Measurements from ENCODE around the gene KLHL42. TPM values are rescaled to one million over a fixed set of nuclear protein-coding genes. Genes with fewer than 3 reads are reported as not detected.

The KLHL42 gene
- total and polyA plus RNA-seq, 2 experiments from 2014 or later = 7.6 to 33.2 TPM

DNA sequence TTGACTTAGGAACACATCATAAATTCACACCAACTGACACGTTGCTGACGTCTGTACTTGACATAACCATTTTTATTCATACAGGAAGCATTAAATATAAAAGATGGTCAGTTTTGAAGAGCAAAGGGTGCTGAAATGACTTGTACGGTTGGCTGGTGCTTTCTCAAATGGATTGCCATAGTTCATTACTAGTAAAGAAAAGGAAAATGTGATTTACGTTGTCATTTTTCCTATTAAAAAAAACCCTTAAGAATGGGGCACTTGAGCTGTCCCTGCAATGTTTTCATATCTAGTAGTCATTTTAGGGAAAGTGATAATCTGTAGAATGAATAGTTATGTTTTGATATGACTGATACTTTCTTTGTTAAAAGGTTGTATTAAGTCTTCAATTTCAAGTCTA lies 22.5 kb downstream of the KLHL42 start:
- H3F3A ChIP-seq (replicated peaks; ENCODE audit: low read depth) = no peaks in the 10 kb centered on the region
- H3K79me2 ChIP-seq (replicated peaks; ENCODE audit: insufficient read depth) = no peaks in the 10 kb centered on the region
- H3K27me3 ChIP-seq (ENCODE audit: insufficient read depth) = no peaks in the 10 kb centered on the region
- H3K27me3 Mint-ChIP-seq (ENCODE audit: insufficient read depth, low read depth, poor library complexity) = peaks cover 3% of the 10 kb centered on the region
- H4K20me1 ChIP-seq (replicated peaks; ENCODE audit: insufficient read depth) = no peaks in the 10 kb centered on the region; the same call in 1 of the 2 replicates
- peaks cover 17% of the 10 kb centered on the region for H3K36me3 Mint-ChIP-seq (ENCODE audit: low read depth)
- no peak overlapping the region for H3K4me2 ChIP-seq
- ATAC-seq (no peak), DNase-seq (ENCODE audit: low spot score) (no peak)
- no peak overlapping the region for H3K4me3 ChIP-seq
- peaks cover 5% of the 10 kb centered on the region; the same call in 2 of the 3 replicates for H3K4me1 Mint-ChIP-seq
- H3K27ac Mint-ChIP-seq = no peak overlapping the region
- no peak overlapping the region for H3K27ac ChIP-seq (ENCODE audit: low read depth)
- H3K4me1 ChIP-seq (ENCODE audit: insufficient read depth) = no peaks in the 10 kb centered on the region
- H3K9me3 Mint-ChIP-seq = no peaks in the 10 kb centered on the region
- no peak overlapping the region for H3K4me3 Mint-ChIP-seq
- no peak for TF ChIP-seq EZH2 (IDR thresholded peaks at IDR 0.05; ENCODE audit: low read depth, unreplicated experiment)
- no peak for TF ChIP-seq EZH2phosphoT487 (IDR thresholded peaks at IDR 0.05; ENCODE audit: unreplicated experiment)
- no peak for TF ChIP-seq CREB1 (CRISPR knock-in tag; IDR thresholded peaks at IDR 0.05; ENCODE audit: low read depth)
- TF ChIP-seq STAT1 (IDR thresholded peaks at IDR 0.05; ENCODE audit: unreplicated experiment) = no peak
- TF ChIP-seq, protein P1, sequence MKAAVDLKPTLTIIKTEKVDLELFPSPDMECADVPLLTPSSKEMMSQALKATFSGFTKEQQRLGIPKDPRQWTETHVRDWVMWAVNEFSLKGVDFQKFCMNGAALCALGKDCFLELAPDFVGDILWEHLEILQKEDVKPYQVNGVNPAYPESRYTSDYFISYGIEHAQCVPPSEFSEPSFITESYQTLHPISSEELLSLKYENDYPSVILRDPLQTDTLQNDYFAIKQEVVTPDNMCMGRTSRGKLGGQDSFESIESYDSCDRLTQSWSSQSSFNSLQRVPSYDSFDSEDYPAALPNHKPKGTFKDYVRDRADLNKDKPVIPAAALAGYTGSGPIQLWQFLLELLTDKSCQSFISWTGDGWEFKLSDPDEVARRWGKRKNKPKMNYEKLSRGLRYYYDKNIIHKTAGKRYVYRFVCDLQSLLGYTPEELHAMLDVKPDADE (IDR thresholded peaks at IDR 0.05) = no peak
- TF ChIP-seq, protein P2, sequence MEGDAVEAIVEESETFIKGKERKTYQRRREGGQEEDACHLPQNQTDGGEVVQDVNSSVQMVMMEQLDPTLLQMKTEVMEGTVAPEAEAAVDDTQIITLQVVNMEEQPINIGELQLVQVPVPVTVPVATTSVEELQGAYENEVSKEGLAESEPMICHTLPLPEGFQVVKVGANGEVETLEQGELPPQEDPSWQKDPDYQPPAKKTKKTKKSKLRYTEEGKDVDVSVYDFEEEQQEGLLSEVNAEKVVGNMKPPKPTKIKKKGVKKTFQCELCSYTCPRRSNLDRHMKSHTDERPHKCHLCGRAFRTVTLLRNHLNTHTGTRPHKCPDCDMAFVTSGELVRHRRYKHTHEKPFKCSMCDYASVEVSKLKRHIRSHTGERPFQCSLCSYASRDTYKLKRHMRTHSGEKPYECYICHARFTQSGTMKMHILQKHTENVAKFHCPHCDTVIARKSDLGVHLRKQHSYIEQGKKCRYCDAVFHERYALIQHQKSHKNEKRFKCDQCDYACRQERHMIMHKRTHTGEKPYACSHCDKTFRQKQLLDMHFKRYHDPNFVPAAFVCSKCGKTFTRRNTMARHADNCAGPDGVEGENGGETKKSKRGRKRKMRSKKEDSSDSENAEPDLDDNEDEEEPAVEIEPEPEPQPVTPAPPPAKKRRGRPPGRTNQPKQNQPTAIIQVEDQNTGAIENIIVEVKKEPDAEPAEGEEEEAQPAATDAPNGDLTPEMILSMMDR (conservative IDR thresholded peaks at IDR 0.05; ENCODE audit: low read depth in 2 of 2) = no peak
- TF ChIP-seq POLR2AphosphoS5 (IDR thresholded peaks at IDR 0.05; ENCODE audit: low read depth) = no peak
- no peaks in the 10 kb centered on the region for H3K9me2 ChIP-seq (ENCODE audit: insufficient read depth)
- no peak overlapping the region for H2AFZ ChIP-seq
- no peaks in the 10 kb centered on the region for H3K36me3 ChIP-seq (ENCODE audit: insufficient read depth)

DNA sequence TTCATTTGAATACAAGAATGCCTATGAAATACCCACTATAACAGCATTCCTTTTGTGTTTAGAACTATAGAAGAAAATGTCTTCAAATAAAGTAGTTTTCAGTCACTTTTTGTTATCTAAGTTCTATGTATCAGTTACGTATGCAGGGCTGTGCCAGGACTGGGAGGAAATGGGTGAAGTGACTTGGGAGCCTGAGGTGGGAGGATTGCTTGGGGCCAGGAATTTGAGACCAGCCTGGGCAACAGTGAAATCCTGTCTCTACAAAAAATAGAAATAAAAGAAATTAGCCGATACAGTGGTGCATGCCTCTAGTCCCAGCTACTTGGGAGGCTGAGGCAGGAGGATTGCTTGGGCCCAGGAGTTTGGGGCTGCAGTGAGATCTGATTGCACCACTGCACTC lies 22.9 kb downstream of the KLHL42 start:
- no peak overlapping the region for H3K4me3 Mint-ChIP-seq
- no peaks in the 10 kb centered on the region for H3K27me3 ChIP-seq (ENCODE audit: insufficient read depth)
- TF ChIP-seq, protein P3, sequence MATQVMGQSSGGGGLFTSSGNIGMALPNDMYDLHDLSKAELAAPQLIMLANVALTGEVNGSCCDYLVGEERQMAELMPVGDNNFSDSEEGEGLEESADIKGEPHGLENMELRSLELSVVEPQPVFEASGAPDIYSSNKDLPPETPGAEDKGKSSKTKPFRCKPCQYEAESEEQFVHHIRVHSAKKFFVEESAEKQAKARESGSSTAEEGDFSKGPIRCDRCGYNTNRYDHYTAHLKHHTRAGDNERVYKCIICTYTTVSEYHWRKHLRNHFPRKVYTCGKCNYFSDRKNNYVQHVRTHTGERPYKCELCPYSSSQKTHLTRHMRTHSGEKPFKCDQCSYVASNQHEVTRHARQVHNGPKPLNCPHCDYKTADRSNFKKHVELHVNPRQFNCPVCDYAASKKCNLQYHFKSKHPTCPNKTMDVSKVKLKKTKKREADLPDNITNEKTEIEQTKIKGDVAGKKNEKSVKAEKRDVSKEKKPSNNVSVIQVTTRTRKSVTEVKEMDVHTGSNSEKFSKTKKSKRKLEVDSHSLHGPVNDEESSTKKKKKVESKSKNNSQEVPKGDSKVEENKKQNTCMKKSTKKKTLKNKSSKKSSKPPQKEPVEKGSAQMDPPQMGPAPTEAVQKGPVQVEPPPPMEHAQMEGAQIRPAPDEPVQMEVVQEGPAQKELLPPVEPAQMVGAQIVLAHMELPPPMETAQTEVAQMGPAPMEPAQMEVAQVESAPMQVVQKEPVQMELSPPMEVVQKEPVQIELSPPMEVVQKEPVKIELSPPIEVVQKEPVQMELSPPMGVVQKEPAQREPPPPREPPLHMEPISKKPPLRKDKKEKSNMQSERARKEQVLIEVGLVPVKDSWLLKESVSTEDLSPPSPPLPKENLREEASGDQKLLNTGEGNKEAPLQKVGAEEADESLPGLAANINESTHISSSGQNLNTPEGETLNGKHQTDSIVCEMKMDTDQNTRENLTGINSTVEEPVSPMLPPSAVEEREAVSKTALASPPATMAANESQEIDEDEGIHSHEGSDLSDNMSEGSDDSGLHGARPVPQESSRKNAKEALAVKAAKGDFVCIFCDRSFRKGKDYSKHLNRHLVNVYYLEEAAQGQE (IDR thresholded peaks at IDR 0.05; ENCODE audit: unreplicated experiment) = no peak
- TF ChIP-seq JUNB (IDR thresholded peaks at IDR 0.05; ENCODE audit: unreplicated experiment) = no peak
- TF ChIP-seq EZH2phosphoT487 (IDR thresholded peaks at IDR 0.05; ENCODE audit: unreplicated experiment) = no peak
- no peak for TF ChIP-seq POLR2AphosphoS5 (IDR thresholded peaks at IDR 0.05; ENCODE audit: low read depth)
- no peak for TF ChIP-seq ZNF331 (CRISPR knock-in tag; IDR thresholded peaks at IDR 0.05; ENCODE audit: low read depth)
- TF ChIP-seq STAT1 (IDR thresholded peaks at IDR 0.05; ENCODE audit: unreplicated experiment) = no peak

More for the DNA sequence above, 22.9 kb downstream of the KLHL42 start:
- Mint-ChIP-seq H3K4me1 (peaks cover 5% of the 10 kb centered on the region; the same call in 2 of the 3 replicates), H3K27ac (no peak overlapping the region), H3K27me3 (ENCODE audit: insufficient read depth, low read depth, poor library complexity) (peaks cover 3% of the 10 kb centered on the region), H3K9me3 (no peaks in the 10 kb centered on the region), H3K36me3 (ENCODE audit: low read depth) (peaks cover 13% of the 10 kb centered on the region)
- Histone ChIP-seq H3K4me2 (no peak overlapping the region), H3K27ac (ENCODE audit: low read depth) (no peak overlapping the region), H3K4me3 (no peak overlapping the region), H3K9me2 (ENCODE audit: insufficient read depth) (no peaks in the 10 kb centered on the region), H2AFZ (no peak overlapping the region), H4K20me1 (replicated peaks; ENCODE audit: insufficient read depth) (no peaks in the 10 kb centered on the region; the same call in 1 of the 2 replicates), H3K79me2 (replicated peaks; ENCODE audit: insufficient read depth) (no peaks in the 10 kb centered on the region), H3K36me3 (ENCODE audit: insufficient read depth) (no peaks in the 10 kb centered on the region), H3F3A (replicated peaks; ENCODE audit: low read depth) (no peaks in the 10 kb centered on the region), H3K4me1 (ENCODE audit: insufficient read depth) (no peaks in the 10 kb centered on the region)
- DNase-seq (ENCODE audit: low spot score) (no peak), ATAC-seq (no peak)

Data from GM23338 (cell line).